ENCODE measurements around the gene IRGQ.

The IRGQ gene

DNA sequence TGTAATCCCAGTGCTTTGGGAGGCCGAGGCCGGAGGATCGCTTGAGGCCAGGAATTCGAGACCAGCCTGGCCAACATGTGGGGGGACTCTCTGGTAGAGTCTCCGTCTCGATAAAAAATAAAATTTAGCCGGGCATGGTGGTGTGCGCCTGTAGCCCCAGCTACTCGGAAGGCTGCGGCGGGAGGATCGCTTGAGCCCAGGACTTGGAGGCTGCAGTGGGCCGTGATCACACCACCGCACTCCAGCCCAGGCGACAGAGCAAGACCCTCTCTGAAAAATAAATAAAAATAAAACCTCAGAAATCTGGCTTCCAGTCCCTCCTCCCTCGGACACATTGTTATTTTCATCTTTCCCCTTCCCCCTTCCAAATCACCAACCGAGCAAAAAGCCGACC lies 332 bp downstream of the IRGQ start:
- H2BK12ac ChIP-seq (ENCODE audit: low read length) = no peak overlapping the region
- peak overlapping the region; percentile 46 for H4K12ac ChIP-seq (ENCODE audit: low read depth, low read length)
- peak overlapping the region; percentile 47 for H2BK120ac ChIP-seq (ENCODE audit: insufficient read depth, low read length, poor library complexity)
- H3K79me2 ChIP-seq (ENCODE audit: control insufficient read depth, insufficient read depth, low read length, poor library complexity) = peaks cover 9% of the 10 kb centered on the region
- peak overlapping the region; percentile 84 for H3K4me2 ChIP-seq (ENCODE audit: low read length)
- H3K9me3 ChIP-seq (ENCODE audit: insufficient read depth, low read depth, low read length) = peaks cover 3% of the 10 kb centered on the region
- peak overlapping the region; percentile 84 for H3K14ac ChIP-seq (ENCODE audit: low read length)
- H3K27ac ChIP-seq (ENCODE audit: low read depth, low read length) = peak overlapping the region; percentile 48
- peaks cover 9 to 12% of the 10 kb centered on the region in 2 experiments for H3K4me1 ChIP-seq (ENCODE audit: control insufficient read depth in 1 of 2, insufficient read depth in 2 of 2, low read length in 2 of 2)
- peaks cover 46 to 48% of the 10 kb centered on the region in 2 experiments for H3K36me3 ChIP-seq (ENCODE audit: control insufficient read depth in 1 of 2, insufficient read depth in 2 of 2, low read length in 2 of 2)
- DNase-seq = no peak
- H2AFZ ChIP-seq (ENCODE audit: insufficient read depth, low read length, poor library complexity) = peak overlapping the region; percentile 32
- no peak overlapping the region for H3K23ac ChIP-seq (ENCODE audit: low read length)
- peak overlapping the region; percentile 36 for H2BK5ac ChIP-seq (ENCODE audit: low read depth, low read length, poor library complexity)
- peak overlapping the region; percentile 74 for H4K8ac ChIP-seq (ENCODE audit: low read depth, low read length)
- peak overlapping the region; percentile 84 for H3K4ac ChIP-seq (ENCODE audit: low read depth, low read length)
- H2AK5ac ChIP-seq (ENCODE audit: low read length) = peak overlapping the region; percentile 85
- no CpG with 5 or more reads among the region's 18 CpGs for WGBS (ENCODE audit: extremely low coverage, insufficient coverage, insufficient read length)
- peak overlapping the region; percentile 77 for H3K9ac ChIP-seq (ENCODE audit: low read length)
- H3K4me3 ChIP-seq (ENCODE audit: low read depth, low read length) = peak overlapping the region; percentile 75
- no peaks in the 10 kb centered on the region for H3K27me3 ChIP-seq (ENCODE audit: insufficient read depth, low read length)
- H3K18ac ChIP-seq (ENCODE audit: low read length) = no peak overlapping the region
- peak overlapping the region; percentile 50 for H4K91ac ChIP-seq (ENCODE audit: low read depth, low read length)
- peaks cover 13% of the 10 kb centered on the region for H3K79me1 ChIP-seq (ENCODE audit: low read length)

DNA sequence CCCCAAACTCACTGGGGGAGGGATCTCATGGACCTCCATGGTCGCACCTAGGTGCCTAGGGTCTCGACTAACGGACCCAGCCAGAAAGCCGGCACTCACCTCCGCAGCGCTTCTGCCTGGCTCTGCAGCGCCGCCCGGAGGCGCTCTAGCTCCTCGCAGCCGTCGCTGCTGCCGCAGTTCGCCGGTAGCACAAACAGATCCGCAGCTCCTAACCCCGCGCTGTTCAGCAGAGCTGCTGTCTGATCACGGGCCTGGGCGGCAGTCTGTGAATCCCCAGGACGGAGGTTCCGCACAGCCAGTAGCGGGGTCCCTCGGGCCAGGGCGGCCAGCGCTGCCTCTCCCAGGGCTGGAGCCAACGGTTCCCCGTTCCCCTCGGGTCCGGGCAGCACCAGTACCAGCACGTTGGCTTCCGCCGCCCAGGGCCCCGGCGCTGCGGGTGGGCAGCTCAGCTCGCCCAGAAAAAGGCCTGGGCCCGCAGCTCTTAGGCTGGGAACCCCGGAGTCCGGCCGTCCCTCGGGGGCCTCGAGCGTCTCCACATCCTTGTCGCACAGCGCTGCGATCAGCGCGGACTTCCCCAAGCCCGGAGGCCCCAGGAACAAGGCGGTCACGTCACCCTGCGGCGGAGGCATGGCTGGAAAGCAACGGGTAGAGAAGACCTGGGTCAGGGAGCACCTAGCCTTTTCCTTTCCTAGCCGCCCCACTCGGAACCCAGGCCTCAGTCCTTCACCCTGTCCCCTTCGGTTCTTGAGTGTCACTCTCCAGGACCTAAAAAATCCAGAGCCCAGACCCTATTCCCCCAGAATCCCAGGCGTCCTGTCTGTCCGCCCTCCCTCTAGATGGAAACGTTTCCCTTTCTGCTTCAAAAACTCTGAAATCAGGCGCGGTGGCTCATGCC lies 977 bp downstream of the IRGQ start:
- H3K9me3 ChIP-seq (ENCODE audit: insufficient read depth, low read depth, low read length) = peaks cover 3% of the 10 kb centered on the region
- H4K12ac ChIP-seq (ENCODE audit: low read depth, low read length) = peak overlapping the region; percentile 47
- peak overlapping the region; percentile 36 for H2BK5ac ChIP-seq (ENCODE audit: low read depth, low read length, poor library complexity)
- H2BK12ac ChIP-seq (ENCODE audit: low read length) = peak overlapping the region; percentile 48
- peak overlapping the region; percentile 85 for H2AK5ac ChIP-seq (ENCODE audit: low read length)
- peak; percentile 77 to 85 for DNase-seq
- peak overlapping the region; percentile 50 for H4K91ac ChIP-seq (ENCODE audit: low read depth, low read length)
- peak overlapping the region; percentile 84 for H3K4ac ChIP-seq (ENCODE audit: low read depth, low read length)
- H4K8ac ChIP-seq (ENCODE audit: low read depth, low read length) = peak overlapping the region; percentile 74
- peak overlapping the region; percentile 84 for H3K14ac ChIP-seq (ENCODE audit: low read length)
- peak overlapping the region; percentile 84 for H3K4me2 ChIP-seq (ENCODE audit: low read length)
- peak overlapping the region; percentile 75 for H3K4me3 ChIP-seq (ENCODE audit: low read depth, low read length)
- H3K36me3 ChIP-seq (ENCODE audit: control insufficient read depth in 1 of 2, insufficient read depth in 2 of 2, low read length in 2 of 2) = peaks cover 48 to 54% of the 10 kb centered on the region in 2 experiments
- H3K27me3 ChIP-seq (ENCODE audit: insufficient read depth, low read length) = no peaks in the 10 kb centered on the region
- H3K79me1 ChIP-seq (ENCODE audit: low read length) = peaks cover 13% of the 10 kb centered on the region
- peak overlapping the region; percentile 32 for H2AFZ ChIP-seq (ENCODE audit: insufficient read depth, low read length, poor library complexity)
- peak overlapping the region; percentile 77 for H3K9ac ChIP-seq (ENCODE audit: low read length)
- H3K4me1 ChIP-seq (ENCODE audit: control insufficient read depth in 1 of 2, insufficient read depth in 2 of 2, low read length in 2 of 2) = peaks cover 9 to 12% of the 10 kb centered on the region in 2 experiments
- H3K27ac ChIP-seq (ENCODE audit: low read depth, low read length) = peak overlapping the region; percentile 48
- peaks cover 9% of the 10 kb centered on the region for H3K79me2 ChIP-seq (ENCODE audit: control insufficient read depth, insufficient read depth, low read length, poor library complexity)
- H2BK120ac ChIP-seq (ENCODE audit: insufficient read depth, low read length, poor library complexity) = peak overlapping the region; percentile 47
- no peak overlapping the region for H3K23ac ChIP-seq (ENCODE audit: low read length)
- WGBS (ENCODE audit: extremely low coverage, insufficient coverage, insufficient read length) = no CpG with 5 or more reads among the region's 64 CpGs
- peak overlapping the region; percentile 96 for H3K18ac ChIP-seq (ENCODE audit: low read length)

DNA sequence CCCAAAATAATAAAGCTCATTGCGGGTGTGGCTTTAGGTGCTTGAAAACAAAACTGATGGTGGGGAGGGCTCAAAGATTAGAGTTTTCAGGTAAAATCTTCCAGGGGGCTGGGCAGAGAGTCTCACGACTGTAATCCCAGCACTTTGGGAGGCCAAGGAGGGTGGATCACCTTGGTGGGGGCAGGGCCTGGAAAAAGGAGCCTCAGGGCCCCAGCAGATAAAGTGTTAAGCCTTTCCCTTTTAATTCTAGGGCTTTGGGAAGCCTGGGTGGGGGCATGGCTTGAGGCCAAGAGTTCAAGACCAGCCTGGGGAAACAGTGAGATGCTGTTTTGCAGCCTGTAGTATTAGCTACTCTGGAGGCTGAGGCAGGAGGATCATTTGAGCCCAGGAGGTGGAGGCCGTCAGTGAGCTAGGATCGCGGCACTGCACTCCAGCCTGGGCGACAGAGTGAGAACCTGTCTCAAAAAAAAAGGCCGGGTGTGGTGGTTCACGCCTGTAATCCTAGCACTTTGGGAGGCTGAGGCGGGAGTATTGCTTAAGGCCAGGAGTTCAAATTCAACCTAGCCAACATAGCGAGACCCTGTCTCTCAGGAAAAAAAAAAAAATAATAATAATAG lies 1.7 kb downstream of the IRGQ start:
- H3K36me3 ChIP-seq (ENCODE audit: control insufficient read depth in 1 of 2, insufficient read depth in 2 of 2, low read length in 2 of 2) = peaks cover 45 to 56% of the 10 kb centered on the region in 2 experiments
- no peak overlapping the region for H3K23ac ChIP-seq (ENCODE audit: low read length)
- H3K4me3 ChIP-seq (ENCODE audit: low read depth, low read length) = no peak overlapping the region
- H3K9ac ChIP-seq (ENCODE audit: low read length) = no peak overlapping the region
- peaks cover 9% of the 10 kb centered on the region for H3K79me2 ChIP-seq (ENCODE audit: control insufficient read depth, insufficient read depth, low read length, poor library complexity)
- peaks cover 9 to 12% of the 10 kb centered on the region in 2 experiments for H3K4me1 ChIP-seq (ENCODE audit: control insufficient read depth in 1 of 2, insufficient read depth in 2 of 2, low read length in 2 of 2)
- H2AK5ac ChIP-seq (ENCODE audit: low read length) = no peak overlapping the region
- no peaks in the 10 kb centered on the region for H3K27me3 ChIP-seq (ENCODE audit: insufficient read depth, low read length)
- H4K8ac ChIP-seq (ENCODE audit: low read depth, low read length) = no peak overlapping the region
- H2AFZ ChIP-seq (ENCODE audit: insufficient read depth, low read length, poor library complexity) = no peak overlapping the region
- no peak overlapping the region for H3K14ac ChIP-seq (ENCODE audit: low read length)
- H3K4ac ChIP-seq (ENCODE audit: low read depth, low read length) = peak overlapping the region; percentile 43
- no peak overlapping the region for H2BK120ac ChIP-seq (ENCODE audit: insufficient read depth, low read length, poor library complexity)
- peaks cover 13% of the 10 kb centered on the region for H3K79me1 ChIP-seq (ENCODE audit: low read length)
- no peak overlapping the region for H4K12ac ChIP-seq (ENCODE audit: low read depth, low read length)
- H3K4me2 ChIP-seq (ENCODE audit: low read length) = peak overlapping the region; percentile 84
- no peak overlapping the region for H2BK5ac ChIP-seq (ENCODE audit: low read depth, low read length, poor library complexity)
- no peak overlapping the region for H2BK12ac ChIP-seq (ENCODE audit: low read length)
- DNase-seq = no peak
- no peak overlapping the region for H3K27ac ChIP-seq (ENCODE audit: low read depth, low read length)
- no peak overlapping the region for H3K18ac ChIP-seq (ENCODE audit: low read length)
- H4K91ac ChIP-seq (ENCODE audit: low read depth, low read length) = no peak overlapping the region
- H3K9me3 ChIP-seq (ENCODE audit: insufficient read depth, low read depth, low read length) = peaks cover 3% of the 10 kb centered on the region
- no CpG with 5 or more reads among the region's 10 CpGs for WGBS (ENCODE audit: extremely low coverage, insufficient coverage, insufficient read length)

DNA sequence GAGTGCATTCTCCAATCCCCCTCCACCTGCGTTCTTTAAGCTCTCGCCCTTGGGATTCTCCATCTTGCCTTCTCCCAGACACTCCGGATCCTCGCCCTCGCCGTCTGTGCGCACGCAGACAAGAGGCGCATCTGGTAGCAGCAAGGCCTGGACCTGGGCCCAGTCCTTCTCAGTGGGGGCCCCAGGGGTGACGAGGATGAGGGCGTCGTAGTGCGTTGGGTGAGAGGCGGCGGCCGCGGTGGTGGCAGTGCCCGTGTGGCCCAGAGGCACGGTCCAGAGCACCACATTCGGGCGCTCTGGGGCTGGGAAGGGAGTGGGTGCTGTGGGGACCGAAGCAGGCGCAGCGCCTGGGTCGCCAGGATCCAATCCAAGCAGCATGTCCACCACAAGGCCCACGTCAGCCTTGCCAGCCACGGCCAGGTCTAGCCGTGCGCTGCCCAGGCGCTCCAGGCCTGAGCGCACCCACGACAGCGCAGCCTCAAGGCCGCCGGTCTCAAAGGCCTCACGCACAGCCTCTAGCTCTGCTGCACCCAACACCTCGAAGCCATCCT lies 3.1 kb downstream of the IRGQ start:
- Histone ChIP-seq H4K12ac (ENCODE audit: low read depth, low read length) (no peak overlapping the region), H4K8ac (ENCODE audit: low read depth, low read length) (no peak overlapping the region), H2AK5ac (ENCODE audit: low read length) (no peak overlapping the region), H3K79me2 (ENCODE audit: control insufficient read depth, insufficient read depth, low read length, poor library complexity) (peaks cover 9% of the 10 kb centered on the region), H2BK12ac (ENCODE audit: low read length) (no peak overlapping the region), H3K27ac (ENCODE audit: low read depth, low read length) (no peak overlapping the region), H3K79me1 (ENCODE audit: low read length) (peaks cover 13% of the 10 kb centered on the region), H3K9me3 (ENCODE audit: insufficient read depth, low read depth, low read length) (peaks cover 3% of the 10 kb centered on the region), H3K14ac (ENCODE audit: low read length) (no peak overlapping the region), H3K36me3 (ENCODE audit: control insufficient read depth in 1 of 2, insufficient read depth in 2 of 2, low read length in 2 of 2) (peaks cover 37 to 51% of the 10 kb centered on the region in 2 experiments), H3K23ac (ENCODE audit: low read length) (no peak overlapping the region), H3K9ac (ENCODE audit: low read length) (no peak overlapping the region), H4K91ac (ENCODE audit: low read depth, low read length) (no peak overlapping the region), H3K4me1 (ENCODE audit: control insufficient read depth in 1 of 2, insufficient read depth in 2 of 2, low read length in 2 of 2) (peaks cover 9 to 12% of the 10 kb centered on the region in 2 experiments), H3K27me3 (ENCODE audit: insufficient read depth, low read length) (no peaks in the 10 kb centered on the region), H3K4me2 (ENCODE audit: low read length) (no peak overlapping the region), H2BK120ac (ENCODE audit: insufficient read depth, low read length, poor library complexity) (no peak overlapping the region), H3K4me3 (ENCODE audit: low read depth, low read length) (no peak overlapping the region), H3K18ac (ENCODE audit: low read length) (no peak overlapping the region), H3K4ac (ENCODE audit: low read depth, low read length) (no peak overlapping the region), H2BK5ac (ENCODE audit: low read depth, low read length, poor library complexity) (no peak overlapping the region), H2AFZ (ENCODE audit: insufficient read depth, low read length, poor library complexity) (no peak overlapping the region)
- no CpG with 5 or more reads among the region's 37 CpGs for WGBS (ENCODE audit: extremely low coverage, insufficient coverage, insufficient read length)
- no peak for DNase-seq
